Uterus (tissue), 2 donors: Measurements from ENCODE around the gene CCL16.

ENCODE experiments used
- CTCF ChIP-seq, 4 experiments: fragments of 200-600 bp in 2 of 4; fragments of 450-650 bp in 2 of 4; sonication (generic) in 2 of 4; IDR thresholded peaks; one replicate each; pipeline ENCODE4 v1.5.1; 2016 to 2019; ENCODE audit warnings: antibody characterized with exemption in 4 of 4, mild to moderate bottlenecking in 2 of 4, moderate library complexity in 1 of 4
- POLR2A ChIP-seq, 2 donors: fragments of 450-650 bp; IDR thresholded peaks; one replicate each; pipeline ENCODE4 v1.6.1; 2016; ENCODE audit warnings: antibody characterized with exemption in 2 of 2, mild to moderate bottlenecking in 1 of 2, moderate library complexity in 1 of 2

- no peak for TF ChIP-seq CTCF (IDR thresholded peaks at IDR 0.05)
- TF ChIP-seq POLR2A (IDR thresholded peaks at IDR 0.05) = no peak
Observed at GRCh38 chr17:35972535-35972934, 8.8 kb downstream of the CCL16 start.
